ENCODE results near the gene PLPPR2.
"Not testable (repeated sequence)": the region's sequence is repeated elsewhere in the genome, so short reads cannot be mapped to it uniquely, and the experiment has no call there.

PLPPR2 gene

DNA sequence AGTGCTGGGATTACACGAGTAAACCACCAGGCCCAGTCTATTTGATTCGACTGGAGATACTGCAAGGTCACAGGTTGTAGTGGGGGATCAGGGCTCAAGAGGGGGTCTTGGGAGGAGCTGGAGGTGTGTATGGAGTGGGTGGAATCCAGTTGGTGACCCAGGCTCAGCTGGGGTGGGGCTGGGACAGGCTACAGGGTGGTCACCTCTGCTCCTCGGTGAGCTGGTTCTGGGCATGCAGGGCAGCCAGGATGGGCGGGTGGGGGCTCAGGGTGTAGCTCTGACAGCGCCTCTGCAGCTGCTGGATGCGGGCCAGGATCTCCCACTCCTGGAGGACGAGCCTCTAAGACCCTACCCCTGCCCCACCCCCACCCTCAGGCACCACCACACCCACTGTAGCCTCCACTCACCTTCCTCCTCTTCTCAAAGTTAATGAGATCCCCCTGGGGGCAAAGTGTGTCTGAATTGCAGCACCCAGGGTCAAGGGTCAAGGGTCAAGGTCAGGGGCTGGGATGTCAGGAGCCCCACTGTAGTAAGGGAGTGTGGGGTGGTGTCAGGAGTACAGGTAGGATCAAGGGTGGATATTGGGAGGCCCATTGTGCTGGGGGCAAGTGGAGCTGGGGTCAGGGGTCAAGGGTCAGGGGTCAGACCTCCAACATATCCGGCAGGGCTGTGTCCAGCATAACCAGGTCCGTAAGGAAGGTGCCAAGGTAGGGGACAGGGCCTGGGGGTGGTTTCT is 46.7 kb downstream of the PLPPR2 start:
- no peak for DNase-seq

DNA sequence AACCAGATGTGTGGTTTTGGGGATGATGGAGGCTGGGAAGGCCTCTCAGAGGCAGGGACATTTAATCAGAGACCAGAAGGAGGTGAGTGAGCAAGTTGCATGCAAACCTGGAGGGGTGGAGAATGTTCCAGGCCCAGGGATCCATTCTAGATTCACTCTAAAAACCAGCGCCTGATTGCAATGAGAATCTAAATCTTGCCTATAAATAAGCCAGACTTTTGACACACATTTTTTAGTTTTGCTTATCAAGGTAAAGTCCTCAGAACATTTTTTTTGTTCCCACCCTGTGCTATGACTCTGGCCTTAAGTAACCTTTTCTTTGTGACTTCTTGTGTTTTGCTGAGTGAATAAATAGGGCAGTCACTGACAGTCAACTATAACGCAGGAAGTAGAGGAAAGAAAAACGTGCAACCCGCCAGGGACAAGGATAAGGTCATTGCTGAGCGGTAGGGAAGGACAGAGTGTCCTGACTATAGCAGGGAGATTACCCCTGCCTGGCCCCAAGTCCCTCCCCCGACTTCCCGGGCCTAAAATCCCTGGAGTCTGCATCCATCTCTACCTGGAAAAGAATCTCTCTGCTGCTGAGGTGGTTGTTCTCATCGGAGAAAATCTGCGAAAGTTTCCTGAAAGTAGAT is 49.5 kb downstream of the PLPPR2 start:
- no peak for DNase-seq

DNA sequence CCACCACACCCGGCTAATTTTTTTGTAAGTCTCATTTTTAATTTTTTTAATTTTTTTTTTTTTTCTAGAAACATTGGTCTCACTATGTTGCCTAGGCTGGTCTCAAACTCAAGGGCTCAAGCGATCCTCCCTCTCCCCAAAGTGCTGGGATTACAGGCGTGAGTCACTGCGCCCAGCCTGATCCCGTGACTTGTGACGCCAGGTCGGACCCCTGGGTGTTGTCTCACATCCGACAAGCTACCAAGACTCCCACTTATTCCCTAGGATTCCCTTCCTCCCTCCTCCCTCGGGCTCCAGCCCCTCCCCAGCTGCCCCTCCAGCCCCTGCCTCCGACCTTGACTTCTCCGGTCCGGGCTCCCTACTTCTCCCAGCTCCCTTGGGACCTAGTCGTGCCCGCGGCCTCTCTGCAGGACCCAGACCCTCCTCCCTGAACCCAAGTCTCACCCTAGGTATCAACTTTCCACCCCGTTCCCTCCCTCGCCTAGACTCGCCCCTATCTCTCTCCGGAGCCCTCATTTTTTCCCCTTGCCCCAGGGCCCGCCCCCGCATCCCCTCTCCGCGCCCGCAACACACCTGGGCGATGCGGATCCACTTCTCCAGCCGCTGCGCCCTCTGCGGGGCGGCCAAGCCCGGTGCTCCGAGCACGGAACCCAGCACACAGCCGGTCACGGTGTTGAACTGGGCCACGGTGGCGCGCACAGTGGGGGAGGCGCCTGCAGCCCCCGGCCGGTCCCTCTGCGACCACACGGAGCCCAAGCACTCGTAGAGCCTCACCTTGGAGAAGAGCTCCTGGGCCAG is 50.8 kb downstream of the PLPPR2 start:
- no peak for DNase-seq

DNA sequence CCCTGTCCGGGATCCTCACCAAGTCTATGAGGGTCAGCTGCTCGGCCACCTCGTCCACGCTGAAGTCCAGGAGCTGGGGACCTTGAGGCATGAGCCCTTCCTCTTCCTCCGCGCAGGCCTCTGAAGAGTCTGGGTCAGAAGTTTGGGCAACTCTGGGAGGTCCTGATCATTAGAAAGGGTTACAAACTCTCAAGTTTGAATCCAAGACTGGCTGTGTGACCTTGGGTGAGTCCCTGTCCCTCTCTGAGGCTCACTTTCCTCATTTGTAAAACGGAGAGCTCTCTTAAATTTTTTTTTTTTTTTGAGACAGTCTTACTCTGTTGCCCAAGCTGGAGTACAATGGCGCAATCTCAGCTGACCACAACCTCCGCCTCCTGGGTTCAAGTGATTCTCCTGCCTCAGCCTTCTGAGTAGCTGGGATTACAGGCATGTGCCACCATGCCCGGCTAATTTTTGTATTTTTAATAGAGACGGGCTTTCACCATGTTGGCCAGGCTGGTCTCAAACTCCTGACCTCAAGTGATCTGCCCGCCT is 51.5 kb downstream of the PLPPR2 start:
- DNase-seq: not testable (repeated sequence)

DNA sequence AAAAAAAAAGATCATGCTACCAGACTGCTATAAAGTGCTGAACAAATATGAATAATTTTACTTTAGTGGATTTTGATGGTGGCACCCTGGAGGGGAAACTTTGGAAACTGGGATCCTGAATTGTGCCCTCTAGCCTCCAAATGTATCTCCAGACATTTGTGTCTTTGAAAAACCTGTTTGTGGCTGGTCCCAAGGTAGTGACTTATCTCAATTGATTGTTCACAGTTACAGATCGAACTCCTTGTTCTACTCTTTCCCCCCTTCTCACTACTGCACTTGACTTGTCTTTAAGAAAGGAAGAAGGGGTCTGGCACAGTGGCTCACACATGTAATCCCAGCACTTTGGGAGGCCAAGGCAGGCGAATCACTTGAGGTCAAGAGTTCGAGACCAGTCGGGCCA is 53.4 kb downstream of the PLPPR2 start:
- no peak for DNase-seq

DNA sequence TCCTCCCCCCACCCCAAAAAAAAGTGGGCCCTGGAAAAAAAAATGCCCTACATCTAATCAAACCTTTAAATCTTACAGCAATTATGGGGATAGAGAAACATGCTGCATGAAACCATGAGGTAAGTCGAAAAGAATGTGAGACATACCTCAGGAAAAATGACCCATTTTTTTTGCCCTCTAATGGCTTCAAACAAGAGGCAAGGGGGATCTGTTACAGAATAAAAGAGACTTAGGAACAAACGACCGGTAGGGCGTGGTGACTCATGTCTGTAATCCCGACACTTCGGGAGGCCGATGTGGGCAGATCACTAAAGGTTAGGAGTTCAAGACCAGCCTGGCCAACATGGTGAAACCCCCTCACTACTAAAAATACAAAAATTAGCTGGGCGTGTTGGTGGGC is 55.5 kb downstream of the PLPPR2 start:
- DNase-seq: no peak

DNA sequence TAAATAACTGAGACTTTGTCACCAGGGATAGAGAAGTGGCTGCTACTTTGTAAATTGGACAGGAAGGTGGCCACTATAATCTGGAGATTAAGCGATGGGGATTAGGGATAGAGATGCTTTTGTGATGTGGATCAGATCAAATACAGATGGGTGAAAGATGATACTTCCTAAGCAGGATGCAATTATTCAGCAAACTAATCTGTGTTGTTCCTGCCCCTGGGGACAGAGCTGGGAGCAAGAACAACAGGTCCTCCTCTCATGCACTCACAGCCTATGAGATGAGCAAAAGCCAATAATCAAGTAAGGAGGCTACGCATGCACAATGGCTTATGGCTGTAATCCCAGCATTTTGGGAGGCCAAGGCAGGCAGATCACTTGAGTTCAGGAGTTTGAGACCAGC is 59.3 kb downstream of the PLPPR2 start:
- DNase-seq: no peak
